Kidney epithelial cell (primary cell): Measurements from ENCODE around the gene ROR2. TPM values are rescaled to one million over a fixed set of nuclear protein-coding genes. Genes with fewer than 3 reads are reported as not detected.

Experiments
- DNase-seq: peaks from one replicate; pipeline ENCODE4 v3.0.0-alpha.2; 2010; ENCODE audit warnings: low read depth
- H3K27me3 ChIP-seq: 2 replicates; pipeline ENCODE4 v1.6.0; 2011; ENCODE audit warnings: low read length; ENCODE audit not compliant: control insufficient read depth, insufficient read depth
- H3K36me3 ChIP-seq: 2 replicates; pipeline ENCODE4 v1.5.1; 2011; ENCODE audit warnings: low read length; ENCODE audit not compliant: control insufficient read depth, insufficient read depth
- H3K4me3 ChIP-seq: 2 replicates; pipeline ENCODE4 v1.5.1; 2011; ENCODE audit warnings: low read depth, mild to moderate bottlenecking, control low read depth, low read length
- total RNA-seq: library from RNA; depleted of rRNA; stranded (reverse); fragments of >200 nt; gene quantifications from 2 replicates; pipeline ENCODE4 v1.2.3, GENCODE V29; 2015
- TF ChIP-seq, protein P1 (sequence below): IDR thresholded peaks from 2 replicates; pipeline ENCODE4 v1.5.1; 2011; ENCODE audit warnings: mild to moderate bottlenecking, moderate library complexity, low read length, control low read depth, inconsistent platforms; ENCODE audit not compliant: insufficient read depth, poor library complexity, severe bottlenecking

Gene ROR2
- total RNA-seq, 1 donor from 2014 or later, result 1.2 TPM

DNA sequence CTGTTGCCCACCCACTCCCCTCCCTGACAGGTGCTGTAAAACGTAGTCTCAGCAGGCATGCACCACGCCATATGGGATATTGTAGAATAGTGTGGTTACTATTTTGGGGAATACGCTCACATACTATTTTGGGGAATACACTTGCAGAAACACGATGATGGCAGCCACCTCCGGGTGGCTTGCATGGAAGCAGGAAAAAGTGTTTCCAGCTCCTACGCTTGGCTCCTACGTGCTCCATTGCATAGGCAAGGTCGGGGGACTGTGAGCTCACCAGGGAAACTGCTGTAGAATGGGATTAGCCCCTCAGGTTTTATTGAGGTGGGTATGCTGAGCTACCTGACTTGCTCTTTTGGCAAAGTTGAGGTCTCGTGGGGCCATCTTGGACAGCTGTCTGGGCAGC lies 366.1 kb downstream of the ROR2 start:
- H3K4me3 ChIP-seq, result no peak overlapping the region
- TF ChIP-seq, protein P1, sequence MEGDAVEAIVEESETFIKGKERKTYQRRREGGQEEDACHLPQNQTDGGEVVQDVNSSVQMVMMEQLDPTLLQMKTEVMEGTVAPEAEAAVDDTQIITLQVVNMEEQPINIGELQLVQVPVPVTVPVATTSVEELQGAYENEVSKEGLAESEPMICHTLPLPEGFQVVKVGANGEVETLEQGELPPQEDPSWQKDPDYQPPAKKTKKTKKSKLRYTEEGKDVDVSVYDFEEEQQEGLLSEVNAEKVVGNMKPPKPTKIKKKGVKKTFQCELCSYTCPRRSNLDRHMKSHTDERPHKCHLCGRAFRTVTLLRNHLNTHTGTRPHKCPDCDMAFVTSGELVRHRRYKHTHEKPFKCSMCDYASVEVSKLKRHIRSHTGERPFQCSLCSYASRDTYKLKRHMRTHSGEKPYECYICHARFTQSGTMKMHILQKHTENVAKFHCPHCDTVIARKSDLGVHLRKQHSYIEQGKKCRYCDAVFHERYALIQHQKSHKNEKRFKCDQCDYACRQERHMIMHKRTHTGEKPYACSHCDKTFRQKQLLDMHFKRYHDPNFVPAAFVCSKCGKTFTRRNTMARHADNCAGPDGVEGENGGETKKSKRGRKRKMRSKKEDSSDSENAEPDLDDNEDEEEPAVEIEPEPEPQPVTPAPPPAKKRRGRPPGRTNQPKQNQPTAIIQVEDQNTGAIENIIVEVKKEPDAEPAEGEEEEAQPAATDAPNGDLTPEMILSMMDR, result no peak
- no peaks in the 10 kb centered on the region for H3K27me3 ChIP-seq
- DNase-seq, result no peak
- H3K36me3 ChIP-seq, result no peaks in the 10 kb centered on the region

DNA sequence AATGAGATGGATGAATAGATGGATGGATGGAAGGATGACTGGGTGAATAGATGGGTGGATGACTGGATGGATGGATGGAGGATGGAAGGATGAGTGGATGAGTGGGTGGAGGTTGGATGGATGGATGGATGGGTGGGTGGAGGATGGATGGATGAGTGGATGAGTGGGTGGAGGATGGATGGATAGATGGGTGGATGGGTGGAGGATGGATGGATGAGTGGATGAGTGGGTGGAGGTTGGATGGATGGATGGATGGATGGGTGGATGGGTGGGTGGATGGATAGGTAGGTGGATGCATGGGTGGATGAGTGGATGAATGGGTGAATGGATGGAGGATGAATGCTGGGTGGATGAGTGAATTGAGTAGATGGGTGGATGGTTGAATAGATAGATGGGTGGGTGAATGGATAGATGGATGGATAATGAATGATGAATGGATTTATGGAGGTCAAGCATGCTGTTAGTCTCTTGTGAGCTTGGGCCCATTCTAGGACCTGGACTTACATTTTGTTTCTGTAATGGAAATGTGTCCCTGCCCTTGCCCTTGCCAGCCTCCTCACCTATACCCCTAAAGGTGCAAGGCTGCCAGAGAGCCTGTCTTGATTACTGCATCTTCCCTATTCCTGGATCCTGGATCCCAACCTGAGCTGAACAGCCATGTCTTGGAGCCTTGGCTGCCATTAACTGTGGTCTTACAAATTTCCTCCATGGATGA lies 366.7 kb downstream of the ROR2 start:
- TF ChIP-seq, protein P1, result no peak
- no peak overlapping the region for H3K4me3 ChIP-seq
- no peaks in the 10 kb centered on the region for H3K27me3 ChIP-seq
- DNase-seq, result no peak
- no peaks in the 10 kb centered on the region for H3K36me3 ChIP-seq

DNA sequence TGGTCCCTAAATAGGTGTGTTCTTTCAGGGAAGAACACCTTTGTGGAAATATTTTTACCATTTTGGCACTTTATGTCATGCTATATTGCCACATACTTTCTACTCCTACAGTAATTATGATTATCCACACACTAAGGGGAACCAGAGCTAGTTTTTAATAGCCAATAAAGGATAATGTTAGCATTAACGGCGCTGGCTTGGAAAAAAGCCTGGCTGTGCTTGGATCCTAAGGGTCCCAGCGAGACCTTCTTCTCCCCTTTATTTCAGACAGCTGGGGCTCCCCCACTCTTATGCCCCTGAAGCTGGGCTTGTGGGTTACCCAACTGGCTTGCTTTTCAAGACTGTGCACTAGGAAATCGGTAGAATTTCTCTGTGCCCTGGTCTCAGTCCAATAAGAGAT lies 367.8 kb downstream of the ROR2 start:
- Histone ChIP-seq H3K4me3 (no peak overlapping the region), H3K36me3 (no peaks in the 10 kb centered on the region), H3K27me3 (no peaks in the 10 kb centered on the region)
- DNase-seq, result no peak
- TF ChIP-seq, protein P1, result no peak

DNA sequence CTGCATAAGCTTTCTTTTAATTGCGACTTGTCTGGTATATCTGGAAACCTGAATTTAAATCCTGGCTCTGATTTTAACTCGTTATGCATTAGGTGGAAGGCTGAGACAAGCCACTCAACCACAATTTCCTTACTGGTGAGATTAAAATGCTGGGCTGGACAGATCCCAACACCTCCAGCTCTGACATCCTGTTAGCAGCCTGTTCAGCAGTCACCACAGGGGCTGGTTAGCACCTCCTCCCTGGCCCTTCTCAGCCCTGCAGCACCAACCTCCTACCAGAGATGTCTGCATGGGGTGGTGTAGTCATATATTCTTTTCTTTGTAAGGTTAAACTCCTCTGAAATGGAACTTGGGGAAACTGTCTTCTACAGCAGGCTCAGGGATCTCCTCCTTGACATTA lies 369.9 kb downstream of the ROR2 start:
- TF ChIP-seq, protein P1, result no peak
- Histone ChIP-seq H3K36me3 (no peaks in the 10 kb centered on the region), H3K27me3 (no peaks in the 10 kb centered on the region), H3K4me3 (no peak overlapping the region)
- no peak for DNase-seq

DNA sequence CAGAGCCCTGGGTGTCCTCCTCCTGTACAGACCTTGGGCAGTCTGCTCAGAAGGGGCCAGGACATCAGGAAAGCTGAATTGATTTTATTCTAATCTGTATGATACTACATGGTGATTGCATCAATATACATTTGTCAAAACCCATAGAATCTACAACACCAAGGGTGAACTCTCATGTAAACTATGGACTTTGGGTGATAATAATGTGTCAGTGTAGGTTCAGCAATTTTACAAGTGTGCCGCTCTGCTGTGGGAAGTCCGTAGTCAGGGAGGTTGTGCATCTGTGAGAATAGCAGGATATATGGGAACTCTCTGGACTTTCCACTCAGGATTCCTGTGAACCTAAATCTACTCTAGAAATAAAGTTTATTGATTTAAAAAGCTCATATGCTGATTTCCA lies 371.1 kb downstream of the ROR2 start:
- TF ChIP-seq, protein P1, result no peak
- Histone ChIP-seq H3K36me3 (no peaks in the 10 kb centered on the region), H3K27me3 (no peaks in the 10 kb centered on the region), H3K4me3 (no peak overlapping the region)
- no peak for DNase-seq

DNA sequence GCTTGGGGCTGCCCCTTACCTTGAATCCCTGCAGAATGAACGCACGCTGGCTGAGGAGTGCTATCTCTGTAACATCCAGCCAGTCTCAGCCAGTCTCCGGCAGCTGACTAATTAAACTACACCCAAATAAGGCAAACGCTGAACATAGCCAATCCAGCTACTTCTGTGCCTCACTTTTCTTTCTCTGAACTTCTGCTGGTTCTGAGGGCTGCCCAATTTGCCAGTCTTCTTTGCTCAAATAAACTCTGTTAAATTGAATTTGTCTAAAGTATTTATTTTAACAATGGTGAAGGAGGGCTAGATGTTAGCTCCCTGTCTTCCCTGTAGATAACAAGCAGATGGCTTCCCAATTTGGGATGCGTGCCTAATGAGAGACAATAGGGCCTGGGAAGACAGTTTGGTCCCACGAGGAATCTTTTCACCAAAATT lies 372.4 kb downstream of the ROR2 start:
- Histone ChIP-seq H3K36me3 (no peaks in the 10 kb centered on the region), H3K27me3 (no peaks in the 10 kb centered on the region), H3K4me3 (no peak overlapping the region)
- TF ChIP-seq, protein P1, result no peak
- DNase-seq, result no peak
